GM13976 (cell line): ENCODE measurements around the gene CLDN8.

Source experiments
- DNase-seq: peaks from one replicate; pipeline ENCODE4 v3.0.0; 2012; ENCODE audit warnings: low spot score
- CTCF ChIP-seq: IDR thresholded peaks from 2 replicates; pipeline ENCODE4 v1.5.1; 2012; ENCODE audit warnings: borderline replicate concordance, mild to moderate bottlenecking; ENCODE audit not compliant: insufficient read depth; ENCODE audit errors: extremely low read depth, missing control alignments, control extremely low read depth
- in situ Hi-C: fragments of 300-500 bp; cut with MboI; formaldehyde crosslinking; loops from one replicate; pipeline ENCODE4 v1.12.0; 2022; ENCODE audit warnings: low sequenced_read_pairs, mixed read lengths, inconsistent platforms; ENCODE audit not compliant: unreplicated experiment

CLDN8 gene

GRCh38 chr21:30164796-30165195 is 51.1 kb downstream of the CLDN8 start:
- in situ Hi-C loops, result no loop called here
- TF ChIP-seq CTCF, result no peak
- no peak for DNase-seq
